Activated naive CD4-positive, alpha-beta T cell treated with anti-CD3 and anti-CD28 coated beads for 36 hours (primary cell): ENCODE measurements around the gene TIMM10B. TPM values are rescaled to one million over a fixed set of nuclear protein-coding genes. Genes with fewer than 3 reads are reported as not detected.

Source experiments
- CTCF ChIA-PET: fragments of 350-600 bp; sonication (Branson Sonifier 250); formaldehyde crosslinking; loops from one replicate; lab custom pipeline; 2021; ENCODE audit warnings: antibody characterized with exemption; lab: Charles Lee
- DNase-seq: peaks from one replicate; pipeline ENCODE4 v3.0.0-alpha.2; 2020
- H3K27ac Mint-ChIP-seq: one replicate; pipeline ENCODE4 v1.8.0; 2021; ENCODE audit warnings: mild to moderate bottlenecking, mixed read lengths
- H3K27me3 Mint-ChIP-seq: one replicate; pipeline ENCODE4 v1.8.0; 2021; ENCODE audit warnings: low read depth, mixed read lengths
- H3K36me3 Mint-ChIP-seq: one replicate; pipeline ENCODE4 v1.8.0; 2021; ENCODE audit warnings: low read depth, mixed read lengths
- H3K4me1 Mint-ChIP-seq: one replicate; pipeline ENCODE4 v1.8.0; 2021; ENCODE audit warnings: low read depth, mixed read lengths
- H3K4me3 Mint-ChIP-seq: one replicate; pipeline ENCODE4 v1.8.0; 2021; ENCODE audit warnings: mild to moderate bottlenecking, moderate library complexity, mixed read lengths
- H3K9me3 Mint-ChIP-seq: one replicate; pipeline ENCODE4 v1.8.0; 2021; ENCODE audit warnings: mixed read lengths
- intact Hi-C: fragments of 100-400 bp; cut with micrococcal nuclease; formaldehyde crosslinking; loops from one replicate; pipeline ENCODE4 v1.15.1; 2023
- total RNA-seq, 2 experiments: library from RNA; stranded (reverse); gene quantifications; one replicate each; pipeline ENCODE4 v1.2.3, GENCODE V29; 2021

TIMM10B gene
- total RNA-seq = 10 to 100 TPM; 35.1 to 41.7 TPM

- DNase-seq = peak; percentile 99
- CTCF ChIA-PET = interaction anchor here (0.6 to 4.8 kb wide), 9 partner anchors 9 to 266 kb away, joined by 3 to 37 read pairs (median 5); no protein-coding TSS in a partner anchor
- peaks cover 21% of the 10 kb centered on the region for H3K36me3 Mint-ChIP-seq
- H3K27ac Mint-ChIP-seq = peak within 1 kb of the TSS; percentile 96
- no peaks in the 10 kb centered on the region for H3K9me3 Mint-ChIP-seq
- H3K4me3 Mint-ChIP-seq = peak within 1 kb of the TSS; percentile 94
- no peaks in the 10 kb centered on the region for H3K27me3 Mint-ChIP-seq
- intact Hi-C loops = loop anchor here (1.0 to 5.0 kb wide), 13 partner anchors 42 to 854 kb away; partner anchors contain the start of genes APBB1, FHIP1B, MRPL17 and SMPD1
- H3K4me1 Mint-ChIP-seq = peaks cover 38% of the 10 kb centered on the region
Measured at GRCh38 chr11:6481012-6481923, at the start of gene TIMM10B, which contains the start of gene ARFIP2. Gene TIMM10B (plus strand): TSS chr11:6481501. CDS start chr11:6481517, 16 bp downstream. Gene ARFIP2 (minus strand): TSS chr11:6481331. CDS start chr11:6480421, 910 bp downstream.

- H3K27me3 Mint-ChIP-seq = no peaks in the 10 kb centered on the region
- no peaks in the 10 kb centered on the region for H3K9me3 Mint-ChIP-seq
- intact Hi-C loops = no loop called here
- no peaks in the 10 kb centered on the region for H3K36me3 Mint-ChIP-seq
- no peak for DNase-seq
- no peak overlapping the region for H3K4me3 Mint-ChIP-seq
- CTCF ChIA-PET = interaction anchor here (3.2 to 5.5 kb wide), 2 partner anchors 11 to 53 kb away, joined by 23 to 42 read pairs; no protein-coding TSS in a partner anchor
- peaks cover 2% of the 10 kb centered on the region for H3K4me1 Mint-ChIP-seq
- no peak overlapping the region for H3K27ac Mint-ChIP-seq
Measured at GRCh38 chr11:6431861-6432260, 49.4 kb upstream of the TIMM10B start.

- Mint-ChIP-seq H3K36me3 (no peaks in the 10 kb centered on the region), H3K4me1 (peaks cover 2% of the 10 kb centered on the region), H3K27me3 (no peaks in the 10 kb centered on the region), H3K27ac (no peak overlapping the region), H3K4me3 (no peak overlapping the region), H3K9me3 (no peaks in the 10 kb centered on the region)
- intact Hi-C loops = no loop called here
- CTCF ChIA-PET = interaction anchor here (0.7 to 1.3 kb wide), 3 partner anchors 9 to 55 kb away, joined by 4 to 5 read pairs (median 4); no protein-coding TSS in a partner anchor
- DNase-seq = no peak
Measured at GRCh38 chr11:6433998-6434660, 47.2 kb upstream of the TIMM10B start.

- no peaks in the 10 kb centered on the region for H3K9me3 Mint-ChIP-seq
- no peak overlapping the region for H3K4me3 Mint-ChIP-seq
- intact Hi-C loops = loop anchor here (5.0 kb wide), 1 partner anchor 320 kb away; no protein-coding TSS in a partner anchor
Measured at GRCh38 chr11:6437423-6437822, 43.9 kb upstream of the TIMM10B start.

GRCh38 chr11:6437993-6438392, 43.3 kb upstream of the TIMM10B start:
- Mint-ChIP-seq H3K27ac (no peak overlapping the region), H3K4me3 (no peak overlapping the region), H3K4me1 (peaks cover 2% of the 10 kb centered on the region), H3K9me3 (no peaks in the 10 kb centered on the region), H3K27me3 (no peaks in the 10 kb centered on the region), H3K36me3 (no peaks in the 10 kb centered on the region)
- no peak for DNase-seq
- CTCF ChIA-PET = interaction anchor here (0.6 to 12.8 kb wide), 13 partner anchors 8 to 268 kb away, joined by 3 to 736 read pairs (median 3); partner anchors contain the start of gene SMPD1
- intact Hi-C loops = loop anchor here (2.0 to 5.0 kb wide), 4 partner anchors 43 to 319 kb away; partner anchors contain the start of genes ARFIP2, MRPL17, SMPD1 and TIMM10B

More at GRCh38 chr11:6437423-6437822, 43.9 kb upstream of the TIMM10B start:
- CTCF ChIA-PET = interaction anchor here (0.9 to 12.8 kb wide), 7 partner anchors 7 to 267 kb away, joined by 3 to 736 read pairs (median 6); partner anchors contain the start of gene SMPD1
- DNase-seq = no peak
- Mint-ChIP-seq H3K27me3 (no peaks in the 10 kb centered on the region), H3K36me3 (no peaks in the 10 kb centered on the region), H3K4me1 (peaks cover 2% of the 10 kb centered on the region), H3K27ac (no peak overlapping the region)

- intact Hi-C loops = loop anchor here (1.0 to 5.0 kb wide), 7 partner anchors 20 to 318 kb away; partner anchors contain the start of genes APBB1, ARFIP2, MRPL17 and SMPD1
- CTCF ChIA-PET = interaction anchor here (0.6 to 12.8 kb wide), 14 partner anchors 8 to 249 kb away, joined by 3 to 736 read pairs (median 3); partner anchors contain the start of genes SMPD1 and TIMM10B
- no peaks in the 10 kb centered on the region for H3K9me3 Mint-ChIP-seq
- no peaks in the 10 kb centered on the region for H3K27me3 Mint-ChIP-seq
- H3K36me3 Mint-ChIP-seq = no peaks in the 10 kb centered on the region
- peaks cover 2% of the 10 kb centered on the region for H3K4me1 Mint-ChIP-seq
- no peak overlapping the region for H3K4me3 Mint-ChIP-seq
- H3K27ac Mint-ChIP-seq = no peak overlapping the region
- DNase-seq = peak; percentile 67
Measured at GRCh38 chr11:6438979-6439571, 42.2 kb upstream of the TIMM10B start.

- no peak for DNase-seq
- H3K27me3 Mint-ChIP-seq = no peaks in the 10 kb centered on the region
- H3K9me3 Mint-ChIP-seq = no peaks in the 10 kb centered on the region
- no peaks in the 10 kb centered on the region for H3K4me1 Mint-ChIP-seq
- CTCF ChIA-PET = interaction anchor here (0.8 to 12.8 kb wide), 11 partner anchors 10 to 91 kb away, joined by 3 to 736 read pairs (median 4); partner anchors contain the start of gene SMPD1
- intact Hi-C loops = loop anchor here (5.0 kb wide), 2 partner anchors 189 to 266 kb away; no protein-coding TSS in a partner anchor
- H3K36me3 Mint-ChIP-seq = no peaks in the 10 kb centered on the region
- no peak within 1 kb of the TSS for H3K4me3 Mint-ChIP-seq
- no peak within 1 kb of the TSS for H3K27ac Mint-ChIP-seq
Measured at GRCh38 chr11:6440906-6441358, 40.4 kb upstream of the TIMM10B start, which contains the start of gene HPX. Gene HPX (minus strand): TSS chr11:6440987. CDS start chr11:6440963, 24 bp downstream.

GRCh38 chr11:6442441-6442840, 38.9 kb upstream of the TIMM10B start:
- CTCF ChIA-PET = interaction anchor here (0.9 to 12.8 kb wide), 19 partner anchors 10 to 88 kb away, joined by 3 to 736 read pairs (median 8); partner anchors contain the start of genes APBB1, SMPD1 and TRIM3
- no peaks in the 10 kb centered on the region for H3K36me3 Mint-ChIP-seq
- no peak overlapping the region for H3K4me3 Mint-ChIP-seq
- no peaks in the 10 kb centered on the region for H3K9me3 Mint-ChIP-seq
- no peak for DNase-seq
- no peaks in the 10 kb centered on the region for H3K27me3 Mint-ChIP-seq
- H3K4me1 Mint-ChIP-seq = no peaks in the 10 kb centered on the region
- intact Hi-C loops = loop anchor here (5.0 kb wide), 2 partner anchors 190 to 265 kb away; no protein-coding TSS in a partner anchor
- no peak overlapping the region for H3K27ac Mint-ChIP-seq

- H3K27me3 Mint-ChIP-seq = no peaks in the 10 kb centered on the region
- H3K4me3 Mint-ChIP-seq = no peak overlapping the region
- no peaks in the 10 kb centered on the region for H3K9me3 Mint-ChIP-seq
- H3K36me3 Mint-ChIP-seq = no peaks in the 10 kb centered on the region
- intact Hi-C loops = loop anchor here (1.0 to 5.0 kb wide), 6 partner anchors 24 to 264 kb away; partner anchors contain the start of gene APBB1
- DNase-seq = peak; percentile 69
- no peak overlapping the region for H3K27ac Mint-ChIP-seq
- CTCF ChIA-PET = interaction anchor here (0.6 to 12.8 kb wide), 34 partner anchors 9 to 314 kb away, joined by 3 to 736 read pairs (median 5); partner anchors contain the start of genes APBB1, SMPD1 and TRIM3
- no peaks in the 10 kb centered on the region for H3K4me1 Mint-ChIP-seq
Measured at GRCh38 chr11:6443269-6444003, 37.9 kb upstream of the TIMM10B start.

- Mint-ChIP-seq H3K9me3 (no peaks in the 10 kb centered on the region), H3K36me3 (no peaks in the 10 kb centered on the region), H3K27ac (no peak overlapping the region), H3K4me3 (no peak overlapping the region), H3K27me3 (no peaks in the 10 kb centered on the region), H3K4me1 (no peaks in the 10 kb centered on the region)
- DNase-seq = no peak
- CTCF ChIA-PET = interaction anchor here (0.9 to 12.8 kb wide), 3 partner anchors 19 to 86 kb away, joined by 3 to 736 read pairs (median 5); partner anchors contain the start of gene SMPD1
- intact Hi-C loops = no loop called here
Measured at GRCh38 chr11:6448574-6448973, 32.7 kb upstream of the TIMM10B start.
